ENCODE measurements around the gene ATP5IF1.

The ATP5IF1 gene

DNA sequence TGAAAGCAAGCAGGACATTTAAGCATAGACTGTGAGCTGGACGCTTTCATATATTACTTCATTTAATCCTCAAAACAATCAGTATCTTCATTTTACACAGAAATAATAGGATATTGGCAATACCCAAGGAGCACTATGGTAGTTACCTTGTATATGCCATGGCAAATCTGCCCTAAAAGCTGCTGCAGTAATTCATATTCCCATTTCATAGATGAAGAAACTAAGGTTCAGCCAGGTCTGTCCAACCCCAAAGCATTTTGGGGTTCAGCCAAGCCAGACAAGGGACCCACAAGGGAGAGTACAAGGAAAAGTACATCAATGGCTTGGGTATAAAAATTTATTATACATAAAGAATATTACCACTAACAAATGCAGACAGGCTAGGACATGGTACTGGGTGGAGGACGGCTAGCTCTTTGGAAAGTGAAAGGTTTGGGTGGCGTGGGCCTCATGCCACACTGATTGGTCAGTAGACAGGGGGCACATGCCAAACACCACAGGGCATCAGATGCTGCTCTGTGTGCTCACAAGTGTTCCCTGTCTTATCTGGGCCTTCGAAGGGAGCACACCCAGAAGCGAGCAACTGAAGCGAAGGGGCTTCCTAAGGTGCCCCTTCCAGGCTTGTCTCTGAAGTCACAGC, 35.6 kb upstream of the ATP5IF1 start:
- H3K27me3 ChIP-seq (ENCODE audit: insufficient read depth, low read length) = no peaks in the 10 kb centered on the region
- no peak overlapping the region for H3K27ac ChIP-seq (ENCODE audit: low read depth, low read length)
- no peak overlapping the region for H2AFZ ChIP-seq (ENCODE audit: low read length, unreplicated experiment)
- peaks cover 30% of the 10 kb centered on the region; the same call in 1 of the 2 replicates for H3K36me3 ChIP-seq (ENCODE audit: insufficient read depth, low read length)
- no peaks in the 10 kb centered on the region for H3K79me2 ChIP-seq (ENCODE audit: control insufficient read depth, insufficient read depth, low read length, unreplicated experiment)
- no peaks in the 10 kb centered on the region for H3K4me1 ChIP-seq (ENCODE audit: control insufficient read depth, insufficient read depth, low read length, unreplicated experiment)
- H3K4me3 ChIP-seq (ENCODE audit: low read depth, low read length) = no peak overlapping the region

DNA sequence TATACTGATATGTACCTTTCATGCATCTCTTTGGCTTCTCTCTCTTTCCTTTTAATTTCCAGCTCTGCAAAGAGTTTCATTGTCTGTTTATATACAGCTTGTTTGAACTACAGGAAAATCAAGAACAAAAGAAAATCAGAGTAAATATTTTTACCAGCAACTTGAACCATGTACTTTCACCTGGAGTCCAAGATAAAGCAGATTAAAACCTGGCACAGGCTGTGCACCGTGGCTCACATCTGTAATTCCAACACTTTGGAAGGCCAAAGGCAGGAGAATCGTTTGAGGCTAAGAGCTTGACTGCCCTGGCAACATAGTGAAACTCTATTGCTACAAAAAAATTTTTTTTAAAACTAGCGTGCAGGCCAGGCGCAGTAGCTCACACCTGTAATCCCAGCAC, 30.7 kb upstream of the ATP5IF1 start:
- H3K27me3 ChIP-seq (ENCODE audit: insufficient read depth, low read length) = no peaks in the 10 kb centered on the region
- H3K79me2 ChIP-seq (ENCODE audit: control insufficient read depth, insufficient read depth, low read length, unreplicated experiment) = no peaks in the 10 kb centered on the region
- H3K36me3 ChIP-seq (ENCODE audit: insufficient read depth, low read length) = peaks cover 20% of the 10 kb centered on the region
- no peak overlapping the region for H3K27ac ChIP-seq (ENCODE audit: low read depth, low read length)
- no peaks in the 10 kb centered on the region for H3K4me1 ChIP-seq (ENCODE audit: control insufficient read depth, insufficient read depth, low read length, unreplicated experiment)
- H2AFZ ChIP-seq (ENCODE audit: low read length, unreplicated experiment) = no peak overlapping the region
- H3K4me3 ChIP-seq (ENCODE audit: low read depth, low read length) = no peak overlapping the region

DNA sequence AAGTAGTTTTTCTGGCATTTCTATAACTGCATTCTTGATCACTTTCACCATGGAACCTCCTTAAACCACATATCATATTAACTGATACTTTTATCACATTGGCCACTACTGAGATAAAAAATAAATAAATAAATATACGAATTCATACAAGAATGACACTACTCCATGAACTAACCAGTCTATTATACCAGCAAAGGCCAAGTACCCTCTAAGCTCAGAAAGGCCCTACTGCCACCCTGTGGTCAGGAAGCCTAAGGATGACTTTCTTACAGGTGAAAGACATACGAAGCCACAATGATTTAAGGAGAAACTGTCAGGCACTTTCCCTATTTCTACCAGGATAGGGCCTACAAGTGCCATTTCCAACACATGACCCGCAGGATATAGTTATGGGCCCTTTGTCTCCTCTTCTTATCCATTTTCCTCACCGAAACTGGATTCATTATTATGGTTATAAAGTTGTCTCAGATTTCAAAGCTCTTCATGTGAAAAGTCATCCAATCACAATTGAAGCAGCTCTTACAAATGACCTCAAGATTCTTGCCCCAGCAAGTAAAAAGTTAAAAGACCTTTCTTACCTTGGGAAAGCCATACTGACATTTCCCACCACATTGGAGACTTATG, 27.0 kb upstream of the ATP5IF1 start:
- Histone ChIP-seq H3K4me3 (ENCODE audit: low read depth, low read length) (no peak overlapping the region), H3K27ac (ENCODE audit: low read depth, low read length) (no peak overlapping the region), H3K36me3 (ENCODE audit: insufficient read depth, low read length) (peaks cover 7% of the 10 kb centered on the region)

DNA sequence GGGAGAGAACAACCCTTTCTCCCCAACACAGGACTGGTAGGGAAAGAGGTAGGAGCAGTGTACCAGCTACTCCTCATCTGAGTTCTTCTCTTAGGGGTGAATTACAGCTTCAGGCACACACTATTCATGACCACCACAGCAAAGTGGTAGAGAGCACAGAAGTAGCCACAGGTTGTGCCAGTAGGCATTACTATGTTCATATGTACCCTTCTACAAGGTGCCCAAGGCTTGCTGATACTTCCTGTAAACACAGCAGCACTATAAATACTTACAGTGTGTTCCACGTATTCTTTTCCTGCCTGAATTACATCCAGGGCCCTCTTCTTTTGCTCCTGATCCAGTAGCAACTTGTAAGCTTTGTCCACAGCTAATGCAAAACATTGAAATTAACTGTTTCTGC, 26.2 kb upstream of the ATP5IF1 start:
- no peak overlapping the region for H2AFZ ChIP-seq (ENCODE audit: low read length, unreplicated experiment)
- H3K4me3 ChIP-seq (ENCODE audit: low read depth, low read length) = no peak overlapping the region
- H3K36me3 ChIP-seq (ENCODE audit: insufficient read depth, low read length) = peaks cover 4% of the 10 kb centered on the region; the same call in 1 of the 2 replicates
- no peaks in the 10 kb centered on the region for H3K27me3 ChIP-seq (ENCODE audit: insufficient read depth, low read length)
- no peaks in the 10 kb centered on the region for H3K79me2 ChIP-seq (ENCODE audit: control insufficient read depth, insufficient read depth, low read length, unreplicated experiment)
- no peak overlapping the region for H3K27ac ChIP-seq (ENCODE audit: low read depth, low read length)
- H3K4me1 ChIP-seq (ENCODE audit: control insufficient read depth, insufficient read depth, low read length, unreplicated experiment) = no peaks in the 10 kb centered on the region

More for the DNA sequence above, 27.0 kb upstream of the ATP5IF1 start:
- H2AFZ ChIP-seq (ENCODE audit: low read length, unreplicated experiment) = no peak overlapping the region
- no peaks in the 10 kb centered on the region for H3K27me3 ChIP-seq (ENCODE audit: insufficient read depth, low read length)
- H3K4me1 ChIP-seq (ENCODE audit: control insufficient read depth, insufficient read depth, low read length, unreplicated experiment) = no peaks in the 10 kb centered on the region
- H3K79me2 ChIP-seq (ENCODE audit: control insufficient read depth, insufficient read depth, low read length, unreplicated experiment) = no peaks in the 10 kb centered on the region

DNA sequence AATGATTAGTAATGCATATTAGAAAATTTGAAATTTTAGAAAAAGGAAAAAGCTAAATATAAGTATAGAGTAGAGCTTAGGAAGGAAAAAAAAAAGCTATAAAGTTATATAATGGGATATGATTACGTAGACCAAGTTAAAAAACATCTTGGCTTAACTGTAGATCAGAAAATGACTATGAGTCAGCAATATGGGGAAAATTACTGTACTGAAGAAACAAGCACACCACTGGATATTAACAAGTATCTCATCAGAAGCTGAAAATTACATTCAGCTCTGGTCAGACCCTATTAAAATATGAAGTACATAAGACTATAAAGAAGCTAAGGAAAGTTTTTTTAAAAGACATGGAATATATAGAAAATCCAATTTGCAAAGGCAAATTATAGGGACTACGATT, 22.6 kb upstream of the ATP5IF1 start:
- H3K27ac ChIP-seq (ENCODE audit: low read depth, low read length) = no peak overlapping the region
- H2AFZ ChIP-seq (ENCODE audit: low read length, unreplicated experiment) = no peak overlapping the region
- H3K27me3 ChIP-seq (ENCODE audit: insufficient read depth, low read length) = no peaks in the 10 kb centered on the region
- no peaks in the 10 kb centered on the region for H3K4me1 ChIP-seq (ENCODE audit: control insufficient read depth, insufficient read depth, low read length, unreplicated experiment)
- no peak overlapping the region for H3K4me3 ChIP-seq (ENCODE audit: low read depth, low read length)
- no peaks in the 10 kb centered on the region for H3K79me2 ChIP-seq (ENCODE audit: control insufficient read depth, insufficient read depth, low read length, unreplicated experiment)
- no peaks in the 10 kb centered on the region; the same call in 1 of the 2 replicates for H3K36me3 ChIP-seq (ENCODE audit: insufficient read depth, low read length)

DNA sequence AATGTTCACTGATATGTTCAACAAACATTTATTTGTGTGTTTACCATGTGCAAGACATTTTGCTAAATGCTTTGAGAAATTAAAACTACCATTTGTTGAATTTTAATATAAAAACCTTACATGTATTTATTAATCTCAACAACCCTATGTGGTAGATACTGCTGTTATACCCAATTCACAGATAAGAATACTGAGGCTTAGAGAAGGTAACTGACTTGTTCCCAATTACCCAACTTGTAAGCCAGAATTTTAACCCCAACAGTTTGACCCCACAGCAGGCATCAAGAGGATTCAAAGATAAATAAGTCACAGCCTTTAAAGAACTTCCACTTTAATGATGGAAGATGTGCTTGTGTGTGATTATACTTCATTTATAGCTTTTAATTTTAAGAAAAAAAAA, 6.8 kb upstream of the ATP5IF1 start:
- no peak overlapping the region for H3K4me3 ChIP-seq (ENCODE audit: low read depth, low read length)
- H3K27me3 ChIP-seq (ENCODE audit: insufficient read depth, low read length) = no peaks in the 10 kb centered on the region
- H3K4me1 ChIP-seq (ENCODE audit: control insufficient read depth, insufficient read depth, low read length, unreplicated experiment) = no peaks in the 10 kb centered on the region
- peaks cover 47% of the 10 kb centered on the region for H3K79me2 ChIP-seq (ENCODE audit: control insufficient read depth, insufficient read depth, low read length, unreplicated experiment)
- no peak overlapping the region for H2AFZ ChIP-seq (ENCODE audit: low read length, unreplicated experiment)
- H3K36me3 ChIP-seq (ENCODE audit: insufficient read depth, low read length) = peaks cover 29% of the 10 kb centered on the region
- H3K27ac ChIP-seq (ENCODE audit: low read depth, low read length) = no peak overlapping the region

DNA sequence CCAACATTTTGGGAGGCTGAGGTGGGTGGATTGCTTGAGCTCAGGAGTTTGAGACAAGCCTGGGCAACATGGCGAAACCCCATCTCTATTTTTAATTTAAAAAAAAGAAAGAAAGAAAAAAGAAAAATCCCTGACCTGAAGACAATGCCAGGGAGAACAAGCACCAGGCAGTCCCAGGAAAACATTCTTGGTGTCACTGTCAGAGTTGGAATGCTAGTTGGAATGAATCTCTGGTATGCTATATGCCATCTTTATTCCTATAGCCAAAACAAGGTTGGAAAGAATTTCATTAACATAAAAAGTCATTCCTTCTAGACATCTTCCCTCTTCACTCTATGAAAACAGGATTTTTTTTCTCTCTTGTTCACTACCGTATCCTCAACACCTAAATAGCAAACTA, 5.9 kb upstream of the ATP5IF1 start:
- Histone ChIP-seq H3K79me2 (ENCODE audit: control insufficient read depth, insufficient read depth, low read length, unreplicated experiment) (peaks cover 47% of the 10 kb centered on the region), H3K4me1 (ENCODE audit: control insufficient read depth, insufficient read depth, low read length, unreplicated experiment) (no peaks in the 10 kb centered on the region), H3K27ac (ENCODE audit: low read depth, low read length) (no peak overlapping the region), H3K4me3 (ENCODE audit: low read depth, low read length) (no peak overlapping the region), H3K27me3 (ENCODE audit: insufficient read depth, low read length) (no peaks in the 10 kb centered on the region), H3K36me3 (ENCODE audit: insufficient read depth, low read length) (peaks cover 23% of the 10 kb centered on the region), H2AFZ (ENCODE audit: low read length, unreplicated experiment) (no peak overlapping the region)

DNA sequence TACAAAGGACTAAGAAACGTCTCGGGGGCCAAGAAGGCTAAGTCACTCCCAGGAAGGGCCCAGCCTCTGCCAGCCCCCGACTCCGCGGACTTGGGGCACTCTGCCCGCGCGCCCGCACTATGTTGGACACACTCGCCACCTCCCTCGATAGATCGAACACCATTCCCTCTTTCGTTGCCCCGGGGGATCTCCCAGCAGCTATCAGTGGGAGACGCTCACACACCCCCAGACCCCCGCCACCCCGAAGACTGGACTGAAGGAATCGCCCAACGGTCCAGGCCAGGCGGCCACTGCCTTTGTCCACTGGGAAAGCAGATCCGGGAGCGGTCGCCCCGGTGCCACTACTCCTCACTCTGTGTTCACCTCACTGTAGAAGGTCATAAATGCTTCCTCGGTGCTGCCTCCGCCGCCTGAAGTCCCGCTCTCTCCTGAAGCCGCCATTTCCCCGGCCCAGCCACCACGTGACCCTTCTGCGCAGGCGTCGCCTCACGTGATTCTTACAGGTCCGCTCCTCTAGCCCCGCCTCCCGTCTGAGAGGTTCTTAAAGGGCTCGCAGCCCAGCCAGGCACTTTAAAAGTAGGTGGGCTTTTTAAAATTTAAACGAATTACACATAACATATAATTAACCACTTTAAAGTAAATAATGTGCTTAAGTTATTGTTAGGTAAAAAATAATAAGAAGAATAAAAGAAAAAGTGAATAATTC, 3.2 kb upstream of the ATP5IF1 start, which contains the start of gene DNAJC8:
Gene DNAJC8, minus strand, starts transcription at position 472 of the 706 bp plus-strand sequence. Its CDS starts 31 bp downstream, at position 441.
- peaks cover 9% of the 10 kb centered on the region; the same call in 1 of the 2 replicates for H3K36me3 ChIP-seq (ENCODE audit: insufficient read depth, low read length)
- peaks cover 5% of the 10 kb centered on the region for H3K4me1 ChIP-seq (ENCODE audit: control insufficient read depth, insufficient read depth, low read length, unreplicated experiment)
- H3K27ac ChIP-seq (ENCODE audit: low read depth, low read length) = peak within 1 kb of the TSS; percentile 63; the same call in 1 of the 2 replicates
- peak within 1 kb of the TSS; percentile 98 for H2AFZ ChIP-seq (ENCODE audit: low read length, unreplicated experiment)
- H3K4me3 ChIP-seq (ENCODE audit: low read depth, low read length) = peak within 1 kb of the TSS; percentile 97
- no peaks in the 10 kb centered on the region for H3K27me3 ChIP-seq (ENCODE audit: insufficient read depth, low read length)
- peaks cover 61% of the 10 kb centered on the region for H3K79me2 ChIP-seq (ENCODE audit: control insufficient read depth, insufficient read depth, low read length, unreplicated experiment)

DNA sequence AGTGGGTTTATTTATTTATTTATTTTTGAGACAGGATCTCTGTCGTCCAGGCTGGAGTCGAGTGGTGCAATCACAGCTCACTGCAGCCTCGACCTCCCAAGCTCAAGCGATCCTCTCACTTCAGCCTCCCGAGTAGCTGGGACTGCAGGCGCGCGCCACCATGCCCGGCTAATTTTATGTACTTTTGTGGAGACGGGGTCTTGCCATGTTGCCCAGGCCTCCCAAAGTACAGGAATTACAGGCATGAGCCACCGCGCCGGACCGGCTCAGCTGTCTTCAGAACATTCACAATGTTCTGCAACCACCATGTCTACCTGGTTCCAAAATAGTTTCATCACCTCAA, 2.7 kb upstream of the ATP5IF1 start:
- no peak overlapping the region for H3K27ac ChIP-seq (ENCODE audit: low read depth, low read length)
- H3K79me2 ChIP-seq (ENCODE audit: control insufficient read depth, insufficient read depth, low read length, unreplicated experiment) = peaks cover 65% of the 10 kb centered on the region
- H3K4me3 ChIP-seq (ENCODE audit: low read depth, low read length) = peak overlapping the region; percentile 16; the same call in 1 of the 2 replicates
- H2AFZ ChIP-seq (ENCODE audit: low read length, unreplicated experiment) = no peak overlapping the region
- peaks cover 9% of the 10 kb centered on the region; the same call in 1 of the 2 replicates for H3K36me3 ChIP-seq (ENCODE audit: insufficient read depth, low read length)
- H3K27me3 ChIP-seq (ENCODE audit: insufficient read depth, low read length) = no peaks in the 10 kb centered on the region
- peaks cover 5% of the 10 kb centered on the region for H3K4me1 ChIP-seq (ENCODE audit: control insufficient read depth, insufficient read depth, low read length, unreplicated experiment)

DNA sequence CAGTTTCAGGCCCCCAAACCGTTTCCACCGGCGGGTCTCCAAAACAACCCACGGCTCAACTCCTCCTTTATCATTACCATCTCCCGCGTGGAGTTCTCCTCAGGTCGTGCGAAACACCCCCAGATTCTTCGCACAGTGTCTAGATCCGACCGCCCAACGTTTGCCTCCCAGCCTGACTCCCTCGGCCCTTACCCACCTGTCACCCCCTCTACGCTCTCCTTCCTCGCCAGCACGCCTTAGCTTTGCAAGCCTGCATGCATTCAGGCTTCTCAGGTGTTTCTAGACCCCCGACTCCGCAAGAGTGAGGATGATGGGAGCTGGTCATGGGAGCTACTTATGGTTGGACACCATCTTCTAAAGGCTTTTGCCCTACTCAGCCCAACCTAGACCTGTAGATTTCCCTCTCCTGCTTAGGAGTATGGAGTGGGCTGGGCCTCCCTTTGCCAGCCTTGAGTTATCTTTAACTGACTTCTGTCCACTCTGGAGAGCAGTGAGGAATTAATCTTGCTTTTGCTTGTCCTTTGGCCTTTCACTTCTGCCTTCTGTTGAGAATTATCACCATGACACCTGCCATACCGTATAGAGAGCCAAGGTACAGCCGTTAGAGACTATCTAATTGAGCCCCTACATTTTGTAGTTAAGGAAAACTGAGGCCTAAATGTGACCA, 865 bp downstream of the ATP5IF1 start:
- peak overlapping the region; percentile 27 for H2AFZ ChIP-seq (ENCODE audit: low read length, unreplicated experiment)

More for the DNA sequence above, 865 bp downstream of the ATP5IF1 start:
- no peak overlapping the region for H3K27ac ChIP-seq (ENCODE audit: low read depth, low read length)
- peaks cover 31% of the 10 kb centered on the region for H3K79me2 ChIP-seq (ENCODE audit: control insufficient read depth, insufficient read depth, low read length, unreplicated experiment)
- peak overlapping the region; percentile 90 for H3K4me3 ChIP-seq (ENCODE audit: low read depth, low read length)
- H3K27me3 ChIP-seq (ENCODE audit: insufficient read depth, low read length) = no peaks in the 10 kb centered on the region
- H3K36me3 ChIP-seq (ENCODE audit: insufficient read depth, low read length) = no peaks in the 10 kb centered on the region
- H3K4me1 ChIP-seq (ENCODE audit: control insufficient read depth, insufficient read depth, low read length, unreplicated experiment) = peaks cover 5% of the 10 kb centered on the region

Measured in ACC112 (cell line).